GM06990 (cell line): ENCODE measurements around the gene SH3PXD2A.
"Not testable (repeated sequence)": the region's sequence is repeated elsewhere in the genome, so short reads cannot be mapped to it uniquely, and the experiment has no call there.

Experiments
- DNase-seq: peaks from one replicate; pipeline ENCODE4 v3.0.0-alpha.2; 2011; ENCODE audit not compliant: insufficient read length; ENCODE audit errors: extremely low read depth
- H3K27me3 ChIP-seq: replicated peaks from 2 replicates; pipeline ENCODE4 v1.6.0; 2011; ENCODE audit warnings: low read length; ENCODE audit not compliant: control insufficient read depth, insufficient read depth
- H3K36me3 ChIP-seq: 2 replicates; pipeline ENCODE4 v1.5.1; 2011; ENCODE audit warnings: low read length; ENCODE audit not compliant: control insufficient read depth, insufficient read depth
- H3K4me3 ChIP-seq: replicated peaks from 2 replicates; pipeline ENCODE4 v1.5.1; 2011; ENCODE audit warnings: low read depth, mild to moderate bottlenecking, control low read depth, low read length
- CTCF ChIP-seq: IDR thresholded peaks from 2 replicates; pipeline ENCODE4 v1.5.1; 2011; ENCODE audit warnings: low read length, control low read depth, mild to moderate bottlenecking, inconsistent platforms; ENCODE audit not compliant: insufficient read depth, poor library complexity, severe bottlenecking

The SH3PXD2A gene

DNA sequence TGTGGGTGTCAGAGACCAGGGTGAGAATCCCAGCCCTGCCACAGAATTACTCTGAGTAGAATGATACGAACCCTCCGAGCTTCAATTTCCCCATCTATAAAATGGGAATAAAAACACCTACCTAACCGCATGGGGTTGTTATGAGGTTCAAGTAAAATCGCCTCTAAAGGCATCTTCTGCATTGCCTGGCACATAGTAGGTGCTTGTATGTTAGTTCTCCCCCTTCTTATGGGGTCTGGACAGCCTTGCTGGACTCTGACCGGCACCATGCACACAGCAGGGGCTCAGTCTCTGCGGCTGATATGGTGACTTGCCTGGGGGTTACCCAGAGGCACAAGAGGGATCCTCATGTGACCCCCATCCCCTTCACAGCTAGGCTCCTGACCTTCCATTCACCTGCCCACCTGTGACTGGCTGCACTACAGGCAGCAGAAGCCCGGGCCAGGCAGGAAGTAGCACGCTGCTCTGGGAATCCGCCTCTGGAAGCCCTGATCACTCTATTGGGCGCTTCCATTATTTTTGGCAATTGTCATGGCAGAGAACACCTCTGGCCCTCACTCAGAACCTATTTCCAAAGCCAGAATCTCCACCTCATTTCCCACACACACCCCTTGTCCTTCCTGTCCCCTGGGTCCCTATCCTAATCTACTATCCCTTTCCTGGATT lies 6.0 kb downstream of the SH3PXD2A start:
- H3K27me3 ChIP-seq: peaks cover 3% of the 10 kb centered on the region
- DNase-seq: no peak
- TF ChIP-seq CTCF: no peak
- no peaks in the 10 kb centered on the region for H3K36me3 ChIP-seq
- no peak overlapping the region for H3K4me3 ChIP-seq

GRCh38 chr10:103847909-103848468 lies 7.4 kb downstream of the SH3PXD2A start:
- no peak for TF ChIP-seq CTCF
- no peak for DNase-seq
- Histone ChIP-seq H3K27me3 (peaks cover 3% of the 10 kb centered on the region), H3K36me3 (no peaks in the 10 kb centered on the region), H3K4me3 (no peak overlapping the region)

DNA sequence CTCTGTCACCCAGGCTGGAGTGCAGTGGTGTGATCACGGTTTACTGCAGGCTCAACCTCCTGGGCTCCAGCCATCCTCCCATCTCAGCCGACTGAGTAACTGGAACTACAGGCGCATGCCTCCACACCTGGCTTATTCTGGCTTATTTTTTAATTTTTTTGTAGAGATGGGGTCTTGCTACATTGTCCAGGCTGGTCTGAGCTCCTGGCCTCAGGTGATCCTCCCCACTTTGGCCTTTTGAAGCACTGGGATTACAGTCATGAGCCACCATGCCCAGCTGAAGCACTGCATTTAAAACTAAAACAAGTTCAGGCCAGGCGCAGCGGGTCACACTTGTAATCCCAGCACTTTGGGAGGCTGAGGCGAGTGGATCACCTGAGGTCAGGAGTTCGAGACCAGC lies 8.0 kb downstream of the SH3PXD2A start:
- Histone ChIP-seq H3K4me3 (no peak overlapping the region), H3K36me3 (no peaks in the 10 kb centered on the region), H3K27me3 (peaks cover 3% of the 10 kb centered on the region)
- no peak for TF ChIP-seq CTCF
- DNase-seq: no peak

- H3K27me3 ChIP-seq: peaks cover 3% of the 10 kb centered on the region; the same call in 1 of the 2 replicates
- no peak overlapping the region for H3K4me3 ChIP-seq
- no peaks in the 10 kb centered on the region for H3K36me3 ChIP-seq
- no peak for DNase-seq
- no peak for TF ChIP-seq CTCF
Observed at GRCh38 chr10:103845972-103846371, 9.4 kb downstream of the SH3PXD2A start.

DNA sequence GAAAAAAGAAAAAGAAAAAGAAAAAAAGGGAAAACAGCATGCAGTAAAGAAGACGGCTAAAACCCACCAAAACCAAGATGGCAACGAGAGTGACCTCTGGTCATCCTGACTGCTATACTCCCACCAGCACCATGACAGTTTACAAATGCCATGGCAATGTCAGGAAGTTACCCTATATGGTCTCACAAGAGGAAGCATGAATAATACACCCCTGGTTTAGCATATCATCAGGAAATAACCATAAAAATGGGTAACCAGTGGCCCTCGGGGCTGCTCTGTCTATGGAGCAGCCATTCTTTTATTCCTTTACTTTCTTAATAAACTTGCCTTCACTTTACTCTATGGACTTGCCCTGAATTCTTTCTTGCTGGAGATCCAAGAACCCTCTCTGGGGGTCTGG lies 10.0 kb downstream of the SH3PXD2A start:
- H3K27me3 ChIP-seq, DNase-seq, H3K4me3 ChIP-seq, H3K36me3 ChIP-seq: not testable (repeated sequence)

DNA sequence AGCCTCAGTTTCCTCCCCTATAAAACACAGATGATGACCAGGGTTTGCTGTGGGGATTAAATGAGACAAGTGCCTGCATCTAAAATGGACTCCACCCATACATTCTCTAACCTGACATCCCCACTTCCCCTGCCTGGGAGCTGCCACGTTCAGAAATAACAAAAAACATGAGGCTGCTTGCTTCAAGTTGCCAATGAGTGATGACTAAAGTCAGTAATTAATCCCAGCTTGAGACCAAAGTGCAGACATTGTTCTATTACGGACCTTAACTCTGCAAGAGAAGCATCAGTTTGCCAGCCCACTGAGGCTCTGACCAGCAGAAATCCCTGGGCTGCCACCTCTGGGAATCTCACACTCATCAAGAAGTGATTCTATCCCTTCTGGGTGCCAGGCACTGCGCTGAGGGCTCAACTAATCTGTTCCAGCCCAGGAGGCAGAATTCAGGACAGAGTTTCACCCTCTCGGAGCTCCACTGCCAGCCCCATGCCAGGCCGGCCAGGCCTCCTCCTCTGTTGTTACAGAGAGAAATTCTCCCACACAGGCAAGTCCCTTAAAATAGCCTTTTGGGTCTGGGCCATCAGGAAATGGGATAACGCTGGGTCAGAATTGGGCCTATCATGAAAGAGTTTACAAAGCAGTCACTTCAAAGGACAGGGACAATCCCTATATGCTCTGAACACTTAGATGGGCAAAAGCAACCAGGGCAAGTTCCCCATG lies 11.4 kb downstream of the SH3PXD2A start:
- H3K36me3 ChIP-seq: no peaks in the 10 kb centered on the region
- DNase-seq: no peak
- H3K4me3 ChIP-seq: no peak overlapping the region
- no peak for TF ChIP-seq CTCF
- H3K27me3 ChIP-seq: no peaks in the 10 kb centered on the region
